Liver (tissue), 9 donors: ENCODE data around the gene SGCG. TPM values are rescaled to one million over a fixed set of nuclear protein-coding genes. Genes with fewer than 3 reads are reported as not detected.

Experiments used
- DNase-seq: peaks from one replicate; pipeline ENCODE4 v3.0.0-alpha.2; 2017; ENCODE audit warnings: low spot score
- H3K27ac ChIP-seq, 2 donors: one replicate each; pipeline ENCODE4 v1.7.0; 2013; ENCODE audit warnings: inconsistent platforms in 2 of 2, low read length in 2 of 2, control low read depth in 1 of 2, low read depth in 1 of 2, mild to moderate bottlenecking in 1 of 2
- H3K27me3 ChIP-seq, 4 donors: one replicate each; pipeline versions ENCODE4 v1.6.1 to v1.7.0; 2013; ENCODE audit warnings: low read length in 3 of 4, inconsistent platforms in 1 of 4, mild to moderate bottlenecking in 1 of 4, moderate library complexity in 1 of 4; ENCODE audit not compliant: control insufficient read depth in 4 of 4, insufficient read depth in 4 of 4
- H3K36me3 ChIP-seq, 4 donors: one replicate each; pipeline versions ENCODE4 v1.6.1 to v1.7.0; 2013; ENCODE audit warnings: low read length in 3 of 4, mild to moderate bottlenecking in 3 of 4, low read depth in 1 of 4, moderate library complexity in 1 of 4; ENCODE audit not compliant: control insufficient read depth in 4 of 4, insufficient read depth in 3 of 4
- H3K4me1 ChIP-seq, 4 donors: one replicate each; pipeline versions ENCODE4 v1.6.1 to v1.7.0; 2013; ENCODE audit warnings: low read length in 3 of 4, mild to moderate bottlenecking in 3 of 4, moderate library complexity in 1 of 4; ENCODE audit not compliant: control insufficient read depth in 4 of 4, insufficient read depth in 4 of 4
- H3K4me3 ChIP-seq, 3 donors: one replicate each; pipeline versions ENCODE4 v1.6.1 to v1.7.0; 2013; ENCODE audit warnings: low read length in 3 of 3, control low read depth in 1 of 3, low read depth in 1 of 3, mild to moderate bottlenecking in 1 of 3
- H3K9ac ChIP-seq, 2 donors: one replicate each; pipeline ENCODE4 v1.7.0; 2013; ENCODE audit warnings: low read length in 2 of 2, mild to moderate bottlenecking in 2 of 2, moderate library complexity in 2 of 2, control low read depth in 1 of 2, low read depth in 1 of 2
- H3K9me3 ChIP-seq, 4 donors: one replicate each; pipeline versions ENCODE4 v1.6.1 to v1.7.0; 2013; ENCODE audit warnings: low read length in 3 of 4; ENCODE audit not compliant: control insufficient read depth in 4 of 4
- ATF3 ChIP-seq: IDR thresholded peaks from 2 replicates; pipeline ENCODE4 v1.6.1; 2016; ENCODE audit warnings: antibody characterized with exemption
- CTCF ChIP-seq: fragments of 150-350 bp; IDR thresholded peaks from 2 replicates; pipeline ENCODE4 v1.5.1; 2017; ENCODE audit warnings: improper control_type of control experiment, low read depth, low read length; ENCODE audit not compliant: missing input control
- EGR1 ChIP-seq, 2 donors: IDR thresholded peaks; 2 replicates each; pipeline ENCODE4 v1.6.1; 2016 to 2018; ENCODE audit warnings: antibody characterized with exemption in 2 of 2, low read depth in 2 of 2
- FOXA1 ChIP-seq: IDR thresholded peaks from 2 replicates; pipeline ENCODE4 v1.6.1; 2016; ENCODE audit warnings: antibody characterized with exemption
- GABPA ChIP-seq, 2 donors: IDR thresholded peaks in 1 of 2; conservative IDR thresholded peaks in 1 of 2; 2 replicates each; pipeline ENCODE4 v1.6.1; 2016; ENCODE audit warnings: antibody characterized with exemption in 2 of 2, mild to moderate bottlenecking in 1 of 2, moderate library complexity in 1 of 2
- HNF4A ChIP-seq, 2 donors: conservative IDR thresholded peaks; 2 replicates each; pipeline ENCODE4 v1.6.1; 2016; ENCODE audit warnings: antibody characterized with exemption in 2 of 2, mild to moderate bottlenecking in 2 of 2
- JUND ChIP-seq, 2 donors: IDR thresholded peaks; 2 replicates each; pipeline ENCODE4 v1.6.1; 2016; ENCODE audit warnings: antibody characterized with exemption in 2 of 2
- MAX ChIP-seq: IDR thresholded peaks from 2 replicates; pipeline ENCODE4 v1.6.1; 2016; ENCODE audit warnings: antibody characterized with exemption
- NR2F2 ChIP-seq: IDR thresholded peaks from 2 replicates; pipeline ENCODE4 v1.6.1; 2016; ENCODE audit warnings: antibody characterized with exemption
- RAD21 ChIP-seq, 2 donors: IDR thresholded peaks; 2 replicates each; pipeline ENCODE4 v1.6.1; 2016; ENCODE audit warnings: antibody characterized with exemption in 2 of 2, mild to moderate bottlenecking in 2 of 2
- REST ChIP-seq: IDR thresholded peaks from 2 replicates; pipeline ENCODE4 v1.6.1; 2016; ENCODE audit warnings: antibody characterized with exemption, mild to moderate bottlenecking
- RXRA ChIP-seq, 2 donors: IDR thresholded peaks; 2 replicates each; pipeline ENCODE4 v1.6.1; 2017 to 2018; ENCODE audit warnings: antibody characterized with exemption in 2 of 2, mild to moderate bottlenecking in 1 of 2
- SP1 ChIP-seq: IDR thresholded peaks from 2 replicates; pipeline ENCODE4 v1.6.1; 2018; ENCODE audit warnings: antibody characterized with exemption, mild to moderate bottlenecking
- TAF1 ChIP-seq: conservative IDR thresholded peaks from 2 replicates; pipeline ENCODE4 v1.6.1; 2016; ENCODE audit warnings: antibody characterized with exemption, mild to moderate bottlenecking
- ZBTB33 ChIP-seq: IDR thresholded peaks from 2 replicates; pipeline ENCODE4 v1.6.1; 2016; ENCODE audit warnings: antibody characterized with exemption
- WGBS: extraction: QIAGEN DNeasy Blood & Tissue Kit; methylation state at CpG from one replicate; pipeline ENCODE4 v1.1.7; 2013; 5-methylcytosine and 5-hydroxymethylcytosine counted together
- polyA plus RNA-seq, 2 donors: library from polyadenylated mRNA; stranded (reverse) in 1 of 2; unstranded in 1 of 2; fragments of 200-250 nt in 1 of 2; fragments of >200 nt in 1 of 2; fragmentation: Nextera tagmentation in 1 of 2; extraction: Ambion mirVana in 1 of 2; gene quantifications; one replicate each; pipeline versions ENCODE4 v1.2.1 to v1.2.3, GENCODE V29; 2013 to 2015
- total RNA-seq, 2 donors: library from RNA; depleted of rRNA; stranded (reverse); fragments of >200 nt; gene quantifications; one replicate each; pipeline ENCODE4 v1.2.3, GENCODE V29; 2014
- donor health status: healthy.
- donor health status: healthy.
- donor health status: healthy.
- donor health status: healthy.
- donor health status: healthy.

SGCG gene
- total and polyA plus RNA-seq, 4 donors, result not detected

- WGBS, result 69% methylated on average over 4 of the region's 4 CpGs
- DNase-seq, result no peak
- Histone ChIP-seq H3K36me3 (no peaks in the 10 kb centered on the region), H3K4me1 (no peaks in the 10 kb centered on the region), H3K9me3 (no peaks in the 10 kb centered on the region), H3K4me3 (no peak overlapping the region), H3K9ac (no peak overlapping the region), H3K27me3 (no peaks in the 10 kb centered on the region), H3K27ac (no peak overlapping the region)
- TF ChIP-seq ZBTB33 (no peak), ATF3 (no peak), REST (no peak), CTCF (no peak), SP1 (no peak), MAX (no peak), FOXA1 (no peak), RAD21 (IDR thresholded peaks at IDR 0.05) (no peak), EGR1 (IDR thresholded peaks at IDR 0.05; ENCODE audit: low read depth in 2 of 2) (no peak), HNF4A (conservative IDR thresholded peaks at IDR 0.05) (no peak), JUND (IDR thresholded peaks at IDR 0.05) (no peak)
Measured at GRCh38 chr13:23267571-23267970, 86.8 kb downstream of the SGCG start.

- Histone ChIP-seq H3K27ac (no peak overlapping the region), H3K36me3 (no peaks in the 10 kb centered on the region), H3K27me3 (no peaks in the 10 kb centered on the region), H3K9me3 (no peaks in the 10 kb centered on the region), H3K4me1 (no peaks in the 10 kb centered on the region), H3K9ac (no peak overlapping the region), H3K4me3 (no peak overlapping the region)
- TF ChIP-seq RAD21 (IDR thresholded peaks at IDR 0.05) (no peak), ZBTB33 (no peak), FOXA1 (no peak), RXRA (IDR thresholded peaks at IDR 0.05) (no peak), MAX (no peak), REST (no peak), JUND (IDR thresholded peaks at IDR 0.05) (no peak), NR2F2 (no peak), TAF1 (no peak), GABPA (IDR thresholded peaks at IDR 0.05 in 1 of 2, conservative IDR thresholded peaks at IDR 0.05 in 1 of 2) (no peak), EGR1 (IDR thresholded peaks at IDR 0.05; ENCODE audit: low read depth in 2 of 2) (no peak), HNF4A (conservative IDR thresholded peaks at IDR 0.05) (no peak)
- no peak for DNase-seq
- WGBS, result 51% methylated on average over 1 of the region's 1 CpG
Measured at GRCh38 chr13:23268441-23268840, 87.7 kb downstream of the SGCG start.
